ENCODE measurements around the gene DBP. TPM values are rescaled to one million over a fixed set of nuclear protein-coding genes. Genes with fewer than 3 reads are reported as not detected.

Gene DBP
- total and polyA plus RNA-seq, 2 of the 13 experiments (the other 11 are each of a cell fraction or from before 2014, with no cell fraction given): 1.7 to 5.8 TPM

DNA sequence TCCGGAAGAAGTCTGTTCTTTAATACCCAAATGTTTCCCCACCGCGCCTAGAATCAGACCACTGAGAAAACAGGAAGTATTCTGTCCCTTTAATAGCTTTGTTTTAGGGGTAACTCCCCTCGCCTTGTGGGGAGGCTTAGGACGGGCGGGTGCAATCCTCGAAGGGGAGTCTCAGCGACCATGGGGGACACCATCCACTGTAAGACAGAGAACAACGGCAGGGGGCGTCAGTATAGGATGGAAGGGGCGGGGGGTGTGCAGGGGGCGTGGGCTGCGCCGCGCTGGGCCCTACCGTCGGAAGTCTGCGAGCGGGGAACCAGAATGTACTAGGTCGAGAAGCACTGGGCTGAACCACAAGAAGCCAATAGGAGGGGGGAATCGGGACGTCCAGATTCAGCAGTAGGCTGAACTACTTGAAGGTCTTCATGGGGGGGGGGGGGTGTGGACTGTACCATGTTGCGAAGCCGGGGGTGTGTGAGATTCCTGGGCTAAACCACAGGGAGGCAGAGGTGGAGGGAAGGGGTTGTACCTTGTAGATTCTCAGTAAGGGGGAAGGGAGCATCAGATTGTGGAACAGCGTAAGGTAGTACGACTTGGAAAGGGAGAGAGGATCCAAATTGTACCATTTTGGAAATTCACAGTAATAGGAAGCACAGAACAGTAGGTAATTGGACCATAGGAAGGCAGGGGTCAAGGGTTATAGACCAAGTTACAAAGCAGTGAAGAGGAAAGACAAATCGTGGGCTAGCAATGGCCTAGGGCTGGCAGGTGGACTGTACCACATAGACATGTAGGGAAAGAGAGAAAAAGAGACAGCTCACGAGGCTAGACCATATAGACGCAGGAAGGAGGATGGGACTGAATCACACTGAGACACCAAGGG is 1.0 kb upstream of the DBP start (continued):
- TF ChIP-seq, protein P1, sequence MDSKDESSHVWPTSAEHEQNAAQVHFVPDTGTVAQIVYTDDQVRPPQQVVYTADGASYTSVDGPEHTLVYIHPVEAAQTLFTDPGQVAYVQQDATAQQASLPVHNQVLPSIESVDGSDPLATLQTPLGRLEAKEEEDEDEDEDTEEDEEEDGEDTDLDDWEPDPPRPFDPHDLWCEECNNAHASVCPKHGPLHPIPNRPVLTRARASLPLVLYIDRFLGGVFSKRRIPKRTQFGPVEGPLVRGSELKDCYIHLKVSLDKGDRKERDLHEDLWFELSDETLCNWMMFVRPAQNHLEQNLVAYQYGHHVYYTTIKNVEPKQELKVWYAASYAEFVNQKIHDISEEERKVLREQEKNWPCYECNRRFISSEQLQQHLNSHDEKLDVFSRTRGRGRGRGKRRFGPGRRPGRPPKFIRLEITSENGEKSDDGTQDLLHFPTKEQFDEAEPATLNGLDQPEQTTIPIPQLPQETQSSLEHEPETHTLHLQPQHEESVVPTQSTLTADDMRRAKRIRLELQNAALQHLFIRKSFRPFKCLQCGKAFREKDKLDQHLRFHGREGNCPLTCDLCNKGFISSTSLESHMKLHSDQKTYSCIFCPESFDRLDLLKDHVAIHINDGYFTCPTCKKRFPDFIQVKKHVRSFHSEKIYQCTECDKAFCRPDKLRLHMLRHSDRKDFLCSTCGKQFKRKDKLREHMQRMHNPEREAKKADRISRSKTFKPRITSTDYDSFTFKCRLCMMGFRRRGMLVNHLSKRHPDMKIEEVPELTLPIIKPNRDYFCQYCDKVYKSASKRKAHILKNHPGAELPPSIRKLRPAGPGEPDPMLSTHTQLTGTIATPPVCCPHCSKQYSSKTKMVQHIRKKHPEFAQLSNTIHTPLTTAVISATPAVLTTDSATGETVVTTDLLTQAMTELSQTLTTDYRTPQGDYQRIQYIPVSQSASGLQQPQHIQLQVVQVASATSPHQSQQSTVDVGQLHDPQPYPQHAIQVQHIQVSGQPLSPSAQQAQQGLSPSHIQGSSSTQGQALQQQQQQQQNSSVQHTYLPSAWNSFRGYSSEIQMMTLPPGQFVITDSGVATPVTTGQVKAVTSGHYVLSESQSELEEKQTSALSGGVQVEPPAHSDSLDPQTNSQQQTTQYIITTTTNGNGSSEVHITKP (CRISPR knock-in tag; IDR thresholded peaks at IDR 0.05; ENCODE audit: low read depth): peak; percentile 99
- TF ChIP-seq ZNF570 (CRISPR knock-in tag; IDR thresholded peaks at IDR 0.05; ENCODE audit: borderline replicate concordance) (0 out of 2 replicates have a peak, but pooled peaks have one; percentile 11), ZNF75D (CRISPR knock-in tag; IDR thresholded peaks at IDR 0.05; ENCODE audit: borderline replicate concordance) (no peak), KLF13 (CRISPR knock-in tag; IDR thresholded peaks at IDR 0.05) (no peak; the same call in 1 of the 2 replicates), ZNF777 (CRISPR knock-in tag; IDR thresholded peaks at IDR 0.05) (peak; percentile 95), ZNF430 (CRISPR knock-in tag; IDR thresholded peaks at IDR 0.05) (0 out of 2 replicates have a peak, but pooled peaks have one; percentile 1), FOXK2 (IDR thresholded peaks at IDR 0.05) (peak; percentile 90), ZNF850 (CRISPR knock-in tag; conservative IDR thresholded peaks at IDR 0.05) (0 out of 2 replicates have a peak, but pooled peaks have one; percentile 9), ZSCAN31 (CRISPR knock-in tag; IDR thresholded peaks at IDR 0.05; ENCODE audit: low read depth) (0 out of 2 replicates have a peak, but pooled peaks have one; percentile 13), HNF4A (CRISPR knock-in tag; IDR thresholded peaks at IDR 0.05) (peak; percentile 18; the same call in 1 of the 2 replicates), ELF1 (CRISPR knock-in tag; IDR thresholded peaks at IDR 0.05) (0 out of 2 replicates have a peak, but pooled peaks have one; percentile 9), ZMYM2 (CRISPR knock-in tag; IDR thresholded peaks at IDR 0.05) (0 out of 2 replicates have a peak, but pooled peaks have one; percentile 34), GABPA (IDR thresholded peaks at IDR 0.05; ENCODE audit: low read depth, low read length) (no peak), GABPA (CRISPR knock-in tag; IDR thresholded peaks at IDR 0.05; ENCODE audit: low read depth) (peak; percentile 3), ZNF510 (CRISPR knock-in tag; IDR thresholded peaks at IDR 0.05; ENCODE audit: low read depth) (0 out of 2 replicates have a peak, but pooled peaks have one; percentile 1)
- TF ChIP-seq, protein P2, sequence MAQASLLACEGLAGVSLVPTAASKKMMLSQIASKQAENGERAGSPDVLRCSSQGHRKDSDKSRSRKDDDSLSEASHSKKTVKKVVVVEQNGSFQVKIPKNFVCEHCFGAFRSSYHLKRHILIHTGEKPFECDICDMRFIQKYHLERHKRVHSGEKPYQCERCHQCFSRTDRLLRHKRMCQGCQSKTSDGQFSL (CRISPR knock-in tag; IDR thresholded peaks at IDR 0.05): peak; percentile 97
- TF ChIP-seq, protein P3, sequence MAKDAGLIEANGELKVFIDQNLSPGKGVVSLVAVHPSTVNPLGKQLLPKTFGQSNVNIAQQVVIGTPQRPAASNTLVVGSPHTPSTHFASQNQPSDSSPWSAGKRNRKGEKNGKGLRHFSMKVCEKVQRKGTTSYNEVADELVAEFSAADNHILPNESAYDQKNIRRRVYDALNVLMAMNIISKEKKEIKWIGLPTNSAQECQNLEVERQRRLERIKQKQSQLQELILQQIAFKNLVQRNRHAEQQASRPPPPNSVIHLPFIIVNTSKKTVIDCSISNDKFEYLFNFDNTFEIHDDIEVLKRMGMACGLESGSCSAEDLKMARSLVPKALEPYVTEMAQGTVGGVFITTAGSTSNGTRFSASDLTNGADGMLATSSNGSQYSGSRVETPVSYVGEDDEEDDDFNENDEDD (CRISPR knock-in tag; IDR thresholded peaks at IDR 0.05; ENCODE audit: borderline replicate concordance): peak; percentile 14; the same call in 1 of the 2 replicates
- TF ChIP-seq, protein P4, sequence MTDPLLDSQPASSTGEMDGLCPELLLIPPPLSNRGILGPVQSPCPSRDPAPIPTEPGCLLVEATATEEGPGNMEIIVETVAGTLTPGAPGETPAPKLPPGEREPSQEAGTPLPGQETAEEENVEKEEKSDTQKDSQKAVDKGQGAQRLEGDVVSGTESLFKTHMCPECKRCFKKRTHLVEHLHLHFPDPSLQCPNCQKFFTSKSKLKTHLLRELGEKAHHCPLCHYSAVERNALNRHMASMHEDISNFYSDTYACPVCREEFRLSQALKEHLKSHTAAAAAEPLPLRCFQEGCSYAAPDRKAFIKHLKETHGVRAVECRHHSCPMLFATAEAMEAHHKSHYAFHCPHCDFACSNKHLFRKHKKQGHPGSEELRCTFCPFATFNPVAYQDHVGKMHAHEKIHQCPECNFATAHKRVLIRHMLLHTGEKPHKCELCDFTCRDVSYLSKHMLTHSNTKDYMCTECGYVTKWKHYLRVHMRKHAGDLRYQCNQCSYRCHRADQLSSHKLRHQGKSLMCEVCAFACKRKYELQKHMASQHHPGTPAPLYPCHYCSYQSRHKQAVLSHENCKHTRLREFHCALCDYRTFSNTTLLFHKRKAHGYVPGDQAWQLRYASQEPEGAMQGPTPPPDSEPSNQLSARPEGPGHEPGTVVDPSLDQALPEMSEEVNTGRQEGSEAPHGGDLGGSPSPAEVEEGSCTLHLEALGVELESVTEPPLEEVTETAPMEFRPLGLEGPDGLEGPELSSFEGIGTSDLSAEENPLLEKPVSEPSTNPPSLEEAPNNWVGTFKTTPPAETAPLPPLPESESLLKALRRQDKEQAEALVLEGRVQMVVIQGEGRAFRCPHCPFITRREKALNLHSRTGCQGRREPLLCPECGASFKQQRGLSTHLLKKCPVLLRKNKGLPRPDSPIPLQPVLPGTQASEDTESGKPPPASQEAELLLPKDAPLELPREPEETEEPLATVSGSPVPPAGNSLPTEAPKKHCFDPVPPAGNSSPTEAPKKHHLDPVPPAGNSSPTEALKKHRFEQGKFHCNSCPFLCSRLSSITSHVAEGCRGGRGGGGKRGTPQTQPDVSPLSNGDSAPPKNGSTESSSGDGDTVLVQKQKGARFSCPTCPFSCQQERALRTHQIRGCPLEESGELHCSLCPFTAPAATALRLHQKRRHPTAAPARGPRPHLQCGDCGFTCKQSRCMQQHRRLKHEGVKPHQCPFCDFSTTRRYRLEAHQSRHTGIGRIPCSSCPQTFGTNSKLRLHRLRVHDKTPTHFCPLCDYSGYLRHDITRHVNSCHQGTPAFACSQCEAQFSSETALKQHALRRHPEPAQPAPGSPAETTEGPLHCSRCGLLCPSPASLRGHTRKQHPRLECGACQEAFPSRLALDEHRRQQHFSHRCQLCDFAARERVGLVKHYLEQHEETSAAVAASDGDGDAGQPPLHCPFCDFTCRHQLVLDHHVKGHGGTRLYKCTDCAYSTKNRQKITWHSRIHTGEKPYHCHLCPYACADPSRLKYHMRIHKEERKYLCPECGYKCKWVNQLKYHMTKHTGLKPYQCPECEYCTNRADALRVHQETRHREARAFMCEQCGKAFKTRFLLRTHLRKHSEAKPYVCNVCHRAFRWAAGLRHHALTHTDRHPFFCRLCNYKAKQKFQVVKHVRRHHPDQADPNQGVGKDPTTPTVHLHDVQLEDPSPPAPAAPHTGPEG (CRISPR knock-in tag; IDR thresholded peaks at IDR 0.05): 0 out of 2 replicates have a peak, but pooled peaks have one; percentile 22

Measured in HepG2 (cell line).